ENCODE data around the gene FAM181A. TPM values are rescaled to one million over a fixed set of nuclear protein-coding genes. Genes with fewer than 3 reads are reported as not detected.

FAM181A gene
- total RNA-seq, 1 experiment from 2014 or later = not detected

GRCh38 chr14:93914278-93914677, 12.9 kb upstream of the FAM181A start:
- H3K27me3 ChIP-seq (ENCODE audit: insufficient read depth, low read depth) = peaks cover 21% of the 10 kb centered on the region; the same call in 1 of the 2 replicates
- H4K20me1 ChIP-seq (ENCODE audit: insufficient read depth) = no peaks in the 10 kb centered on the region
- no peak overlapping the region for H3K27ac ChIP-seq
- no peaks in the 10 kb centered on the region for H3K79me2 ChIP-seq (ENCODE audit: low read depth)
- H3K9me3 ChIP-seq (ENCODE audit: insufficient read depth, low read depth) = no peaks in the 10 kb centered on the region
- TF ChIP-seq EZH2 (IDR thresholded peaks at IDR 0.05; ENCODE audit: low read depth) (no peak), CTCF (conservative IDR thresholded peaks at IDR 0.05) (no peak)
- H3K36me3 ChIP-seq (ENCODE audit: low read depth) = no peaks in the 10 kb centered on the region
- no peak overlapping the region for H2AFZ ChIP-seq
- H3K4me2 ChIP-seq = no peak overlapping the region
- H3K4me3 ChIP-seq = no peak overlapping the region
- H3F3A ChIP-seq (ENCODE audit: insufficient read depth, low read depth) = no peaks in the 10 kb centered on the region
- BruUV-seq (replicated peaks) = no TSS peak
- intact Hi-C loops (cut with micrococcal nuclease; ENCODE audit: unreplicated experiment) = no loop called here
- H3K4me1 ChIP-seq (replicated peaks; ENCODE audit: insufficient read depth) = no peaks in the 10 kb centered on the region
- DNase-seq = no peak
- POLR2A ChIA-PET (ENCODE audit: unreplicated experiment) = no interaction called here
- CTCF ChIA-PET = no interaction called here
- no peaks in the 10 kb centered on the region for H3K9me2 ChIP-seq (ENCODE audit: insufficient read depth)

- TF ChIP-seq EZH2 (IDR thresholded peaks at IDR 0.05; ENCODE audit: low read depth) (no peak), CTCF (conservative IDR thresholded peaks at IDR 0.05) (no peak)
- DNase-seq = no peak
These were observed 12.0 kb upstream of the FAM181A start for GRCh38 chr14:93915070-93915705.

GRCh38 chr14:93915800-93916199, 11.3 kb upstream of the FAM181A start:
- intact Hi-C loops (cut with micrococcal nuclease; ENCODE audit: unreplicated experiment) = no loop called here
- Histone ChIP-seq H3K9me3 (ENCODE audit: insufficient read depth, low read depth) (no peaks in the 10 kb centered on the region), H3K4me1 (replicated peaks; ENCODE audit: insufficient read depth) (no peaks in the 10 kb centered on the region), H4K20me1 (ENCODE audit: insufficient read depth) (no peaks in the 10 kb centered on the region), H3K27me3 (ENCODE audit: insufficient read depth, low read depth) (peaks cover 26% of the 10 kb centered on the region; the same call in 1 of the 2 replicates), H3K4me3 (no peak overlapping the region), H3K27ac (no peak overlapping the region), H3F3A (ENCODE audit: insufficient read depth, low read depth) (no peaks in the 10 kb centered on the region), H3K9me2 (ENCODE audit: insufficient read depth) (no peaks in the 10 kb centered on the region), H3K79me2 (ENCODE audit: low read depth) (no peaks in the 10 kb centered on the region), H3K4me2 (no peak overlapping the region), H3K36me3 (ENCODE audit: low read depth) (no peaks in the 10 kb centered on the region), H2AFZ (no peak overlapping the region)
- CTCF ChIA-PET = no interaction called here
- TF ChIP-seq EZH2 (IDR thresholded peaks at IDR 0.05; ENCODE audit: low read depth) (no peak), CTCF (conservative IDR thresholded peaks at IDR 0.05) (no peak)
- no TSS peak for BruUV-seq (replicated peaks)
- POLR2A ChIA-PET (ENCODE audit: unreplicated experiment) = no interaction called here
- no peak for DNase-seq

More at GRCh38 chr14:93915070-93915705, 12.0 kb upstream of the FAM181A start:
- no peak overlapping the region for H3K4me2 ChIP-seq
- no TSS peak for BruUV-seq (replicated peaks)
- no peaks in the 10 kb centered on the region for H3K79me2 ChIP-seq (ENCODE audit: low read depth)
- H4K20me1 ChIP-seq (ENCODE audit: insufficient read depth) = no peaks in the 10 kb centered on the region
- no peaks in the 10 kb centered on the region for H3K4me1 ChIP-seq (replicated peaks; ENCODE audit: insufficient read depth)
- no peak overlapping the region for H2AFZ ChIP-seq
- CTCF ChIA-PET = no interaction called here
- no peak overlapping the region for H3K27ac ChIP-seq
- no peaks in the 10 kb centered on the region for H3K36me3 ChIP-seq (ENCODE audit: low read depth)
- POLR2A ChIA-PET (ENCODE audit: unreplicated experiment) = no interaction called here
- peaks cover 26% of the 10 kb centered on the region; the same call in 1 of the 2 replicates for H3K27me3 ChIP-seq (ENCODE audit: insufficient read depth, low read depth)
- H3K9me3 ChIP-seq (ENCODE audit: insufficient read depth, low read depth) = no peaks in the 10 kb centered on the region
- no peak overlapping the region for H3K4me3 ChIP-seq
- intact Hi-C loops (cut with micrococcal nuclease; ENCODE audit: unreplicated experiment) = no loop called here
- no peaks in the 10 kb centered on the region for H3K9me2 ChIP-seq (ENCODE audit: insufficient read depth)
- no peaks in the 10 kb centered on the region for H3F3A ChIP-seq (ENCODE audit: insufficient read depth, low read depth)
